ENCODE results near the gene PLSCR2.

DNA sequence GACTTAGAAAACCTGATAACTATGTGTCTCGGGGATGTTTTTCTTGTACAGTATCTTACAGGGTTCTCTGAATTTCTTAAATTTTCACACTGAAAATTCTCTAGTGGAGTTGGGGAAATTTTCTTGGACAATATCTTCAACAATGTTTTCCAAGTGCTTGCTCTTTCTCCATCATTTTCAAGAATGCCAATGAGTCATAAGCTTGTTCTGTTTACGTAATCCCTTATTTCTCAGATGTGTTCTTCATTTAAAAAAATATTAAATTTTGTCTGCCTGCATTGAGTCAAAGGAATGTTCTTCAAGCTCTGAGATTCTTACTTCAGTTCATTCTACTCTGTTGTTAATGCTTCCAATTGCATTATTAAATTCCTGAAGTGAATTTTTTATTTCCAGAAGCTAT lies 21.9 kb upstream of the PLSCR2 start:
- TF ChIP-seq ZNF274 (IDR thresholded peaks at IDR 0.05; ENCODE audit: low read depth, low read length), result no peak
- no peak for TF ChIP-seq SUZ12 (IDR thresholded peaks at IDR 0.05; ENCODE audit: extremely low read depth, insufficient read depth, insufficient read length)

Data from NT2/D1 (cell line).